NCI-H1436 (cell line): Measurements from ENCODE around the gene JPT1.
A peak's percentile ranks its signal among the peaks of the same experiment; 100 is the strongest.
"Not testable (repeated sequence)": the region's sequence is repeated elsewhere in the genome, so short reads cannot be mapped to it uniquely, and the experiment has no call there.

Experiments
- DNase-seq: peaks from one replicate; lab custom pipeline; 2025; lab: John Stamatoyannopoulos, UW

JPT1 gene

DNA sequence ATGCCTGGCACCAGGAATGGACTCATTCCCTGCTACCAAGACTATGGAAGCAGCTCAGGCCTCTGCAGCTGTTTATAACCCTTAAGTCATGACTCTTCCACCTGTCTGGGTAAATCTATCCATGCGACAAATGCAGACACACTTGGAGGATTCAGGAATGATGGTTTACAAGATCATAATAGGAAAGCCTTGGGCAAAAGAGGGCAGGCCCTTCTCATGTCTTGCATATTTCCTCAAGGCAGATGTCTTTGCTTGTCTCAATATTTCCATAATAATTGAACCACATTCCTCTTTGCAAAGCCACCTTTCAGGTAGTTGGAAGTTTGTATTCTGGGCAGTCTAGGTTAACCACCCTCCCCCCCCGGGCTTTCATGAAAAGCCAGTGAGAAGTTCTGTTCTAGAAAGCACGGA is 884 bp upstream of the JPT1 start:
- no peak for DNase-seq

DNA sequence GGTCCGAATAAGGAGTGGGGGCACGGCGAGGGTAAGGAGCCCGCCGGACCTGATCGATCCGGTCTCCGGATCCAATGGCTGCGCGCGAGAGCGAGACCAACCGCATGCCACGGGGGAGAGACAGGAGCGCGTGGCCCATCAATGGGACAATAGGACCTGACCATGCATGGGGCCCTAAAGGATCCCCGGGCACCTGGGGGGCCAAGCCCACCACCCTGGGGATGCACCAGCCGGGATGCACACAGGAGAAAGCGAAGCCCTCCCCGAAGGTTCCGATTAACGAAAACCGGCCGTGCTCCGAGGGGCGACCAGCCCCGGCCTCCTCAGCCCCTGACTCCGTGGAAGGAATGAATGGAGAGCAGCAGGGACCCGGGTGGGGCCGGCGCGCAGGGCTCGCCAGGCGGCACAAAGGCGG is 525 bp downstream of the JPT1 start:
- DNase-seq = peak; percentile 45

DNA sequence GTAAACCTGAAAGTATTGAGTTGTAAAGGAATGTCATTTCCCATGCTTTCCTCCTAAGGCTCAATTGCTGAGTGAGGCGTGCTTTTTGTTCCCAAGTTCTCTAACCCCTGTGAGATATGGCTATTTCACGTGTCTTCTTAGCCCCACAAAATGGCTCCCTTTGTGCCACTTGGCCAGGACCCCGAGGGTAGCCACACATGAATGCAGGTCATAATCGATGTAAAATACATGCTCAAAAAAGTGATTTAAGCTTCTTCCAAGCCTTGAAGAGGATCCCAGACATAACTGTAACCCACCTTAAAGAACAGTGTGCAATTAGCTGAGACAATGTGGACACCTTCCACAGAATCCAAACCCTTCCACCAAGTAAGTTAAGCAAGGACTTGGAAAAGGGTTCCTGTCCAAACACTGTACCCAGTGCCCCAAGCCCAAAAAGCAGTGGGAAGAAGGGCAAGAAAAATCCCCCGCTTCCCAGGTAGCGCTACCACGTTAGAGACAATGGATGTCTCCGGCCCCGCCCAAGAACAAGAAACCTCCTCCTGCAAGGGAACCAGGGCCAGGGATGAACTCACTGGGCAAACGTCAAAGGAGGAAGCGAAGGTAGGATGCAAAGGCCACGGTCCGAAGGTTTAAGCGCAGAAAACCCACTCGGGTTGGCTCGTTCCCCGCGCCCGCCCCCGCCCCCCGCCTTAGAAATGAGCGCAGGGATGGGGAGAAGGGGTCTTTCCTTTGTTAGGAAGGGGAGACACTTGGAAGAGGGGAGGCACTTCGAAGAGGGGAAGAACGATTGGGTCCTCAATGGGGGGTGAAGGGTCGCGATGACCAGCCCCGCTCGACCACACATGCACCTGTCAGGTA is 1.2 kb downstream of the JPT1 start:
- peak; percentile 54 for DNase-seq

DNA sequence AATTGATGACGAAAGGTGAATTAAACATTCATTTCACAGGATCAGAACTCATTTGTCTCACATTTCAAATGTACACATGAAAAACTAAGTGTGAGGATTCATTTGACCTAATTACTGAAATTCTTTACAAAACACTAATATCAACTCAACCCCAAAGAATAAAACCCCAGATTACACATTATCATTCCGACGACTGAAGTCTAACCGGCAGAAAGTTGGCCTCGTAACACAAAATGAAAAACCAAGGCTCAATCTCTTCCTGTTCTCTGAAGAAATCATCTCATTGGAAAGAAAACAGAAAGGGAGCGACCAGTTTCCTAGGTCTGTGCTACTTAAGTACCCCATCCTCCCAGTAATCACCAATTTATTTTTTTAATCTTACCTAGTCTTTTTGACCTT is 1.8 kb downstream of the JPT1 start:
- DNase-seq = no peak

DNA sequence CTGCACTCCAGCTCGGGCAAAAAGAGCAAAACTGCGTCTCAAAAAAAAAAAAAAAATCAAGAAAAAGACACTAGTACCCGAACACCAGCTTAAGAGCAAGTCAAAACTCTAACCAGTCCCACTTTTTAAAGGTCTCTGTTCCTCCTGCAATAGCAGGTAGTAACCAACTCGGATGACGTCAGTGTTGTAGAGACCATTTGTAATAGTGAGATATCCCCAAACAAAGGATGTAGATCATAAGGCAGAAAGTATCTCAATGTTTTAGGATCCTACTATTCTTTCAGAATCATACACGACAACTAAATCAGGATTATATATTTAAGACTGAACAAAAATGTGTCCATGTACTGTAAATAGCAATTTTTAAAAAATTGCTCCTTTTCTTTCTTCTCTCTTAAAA is 2.4 kb downstream of the JPT1 start:
- peak; percentile 4 for DNase-seq

DNA sequence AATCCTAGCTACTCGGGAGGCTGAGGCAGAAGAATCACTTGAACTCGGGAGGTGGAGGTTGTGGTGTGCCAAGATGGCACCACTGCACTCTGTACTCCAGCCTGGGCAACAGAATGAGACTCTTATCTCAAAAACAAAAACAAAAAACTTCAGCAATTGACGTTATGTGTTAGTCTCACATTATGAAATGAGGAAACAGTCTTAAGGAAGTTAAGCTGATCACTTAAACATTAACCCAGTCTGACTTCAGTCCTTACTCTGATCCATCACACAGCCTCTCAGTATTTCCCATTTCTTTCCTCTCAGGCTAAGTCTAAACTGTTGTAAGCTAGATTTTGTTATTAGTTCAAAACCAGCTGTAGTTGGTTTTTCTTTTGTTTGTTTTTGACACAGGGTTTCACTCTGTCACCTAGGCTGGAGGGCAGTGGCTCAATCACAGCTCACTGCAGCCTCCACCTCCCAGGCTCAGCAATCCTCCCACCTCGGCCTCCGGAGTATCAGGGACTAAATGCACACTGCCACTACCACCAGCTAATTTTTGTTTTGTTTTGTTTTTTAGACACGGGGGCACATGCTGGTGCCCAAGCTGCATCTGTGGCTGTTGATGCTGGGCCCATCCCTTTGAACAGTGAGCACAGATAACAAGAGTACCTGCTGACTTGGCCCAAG is 6.3 kb downstream of the JPT1 start:
- DNase-seq = no peak

DNA sequence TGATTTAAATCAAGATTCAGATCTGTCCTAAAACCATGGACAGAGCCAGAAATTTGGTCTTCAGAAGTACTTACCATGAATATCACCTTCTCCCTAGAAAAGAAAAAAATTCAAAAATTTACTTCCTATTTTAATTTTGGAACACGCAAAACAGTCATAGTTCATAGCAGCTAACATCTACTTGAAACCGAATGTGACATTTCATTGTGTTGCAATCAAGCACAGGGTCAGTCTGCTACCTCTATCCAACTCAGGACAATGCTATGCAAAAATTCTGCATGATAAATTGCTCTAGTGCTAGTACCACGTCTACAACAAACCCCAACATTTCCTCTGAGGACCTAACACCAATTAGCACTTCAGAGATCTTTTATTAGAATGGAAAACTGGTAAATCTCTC is 7.7 kb downstream of the JPT1 start:
- DNase-seq = no peak

DNA sequence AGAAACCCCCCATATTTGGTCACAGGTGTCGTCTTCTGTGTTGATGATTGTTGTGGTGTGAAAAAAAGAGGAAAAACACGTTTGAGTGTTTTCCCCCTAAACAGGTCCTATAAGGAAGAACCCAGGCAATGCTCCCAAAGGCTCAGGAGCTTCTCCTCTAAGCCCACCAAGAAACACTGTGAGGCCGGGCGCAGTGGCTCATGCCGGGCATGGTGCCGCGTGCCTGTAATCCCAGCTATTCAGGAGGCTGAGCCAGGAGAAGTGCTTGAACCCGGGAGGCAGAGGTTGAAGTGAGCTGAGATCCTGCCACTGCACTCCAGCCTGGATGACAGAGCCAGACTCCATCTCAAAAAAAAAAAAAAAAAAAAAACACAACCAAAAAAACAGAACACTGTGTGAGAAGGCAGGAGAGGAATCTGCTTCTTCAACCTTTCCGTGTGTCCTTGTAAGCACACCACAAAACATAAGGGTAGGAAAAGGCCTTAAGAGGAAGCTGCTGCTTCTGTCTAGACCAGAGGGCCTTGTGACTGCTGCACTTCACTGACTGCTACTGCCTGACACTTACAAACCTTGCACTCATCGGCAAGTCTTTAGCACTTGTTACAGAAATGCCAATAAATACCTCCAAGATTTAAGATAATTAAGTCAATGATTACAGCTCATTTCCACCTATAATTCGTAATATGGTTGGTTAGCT is 9.3 kb downstream of the JPT1 start:
- DNase-seq = no peak

DNA sequence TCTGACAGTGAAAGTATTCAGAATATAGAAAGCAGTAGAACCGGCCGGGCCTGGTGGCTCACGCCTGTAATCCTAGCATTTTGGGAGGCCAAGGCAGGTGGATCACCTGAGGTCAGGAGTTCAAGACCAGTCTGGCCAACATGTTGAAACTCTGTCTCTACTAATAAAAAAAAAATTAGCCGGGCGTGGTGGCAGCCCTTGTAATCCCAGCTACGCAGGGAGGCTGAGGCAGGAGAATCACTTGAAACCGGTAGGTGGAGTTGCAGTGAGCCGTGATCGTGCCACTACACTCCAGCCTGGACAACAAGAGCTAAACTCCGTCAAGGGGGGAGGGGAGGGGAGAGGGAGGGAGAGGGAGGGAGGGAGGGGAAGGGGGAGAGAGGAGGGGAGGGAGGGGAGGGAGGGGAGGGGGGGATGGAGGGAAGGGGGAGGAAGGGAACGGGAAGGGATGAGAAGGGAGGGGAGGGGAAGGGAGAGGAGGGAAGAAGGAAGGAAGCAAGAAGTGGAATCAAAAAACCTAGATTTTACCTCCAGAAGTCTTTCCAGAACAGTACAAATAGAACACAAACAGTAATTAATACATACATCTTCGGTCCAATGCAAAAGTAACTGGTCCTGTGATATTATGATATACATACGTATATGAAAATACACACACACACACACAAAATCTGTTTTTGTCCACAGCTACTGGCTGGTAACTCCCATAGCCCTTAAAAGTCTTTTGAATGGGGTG is 11.9 kb downstream of the JPT1 start:
- no peak for DNase-seq

DNA sequence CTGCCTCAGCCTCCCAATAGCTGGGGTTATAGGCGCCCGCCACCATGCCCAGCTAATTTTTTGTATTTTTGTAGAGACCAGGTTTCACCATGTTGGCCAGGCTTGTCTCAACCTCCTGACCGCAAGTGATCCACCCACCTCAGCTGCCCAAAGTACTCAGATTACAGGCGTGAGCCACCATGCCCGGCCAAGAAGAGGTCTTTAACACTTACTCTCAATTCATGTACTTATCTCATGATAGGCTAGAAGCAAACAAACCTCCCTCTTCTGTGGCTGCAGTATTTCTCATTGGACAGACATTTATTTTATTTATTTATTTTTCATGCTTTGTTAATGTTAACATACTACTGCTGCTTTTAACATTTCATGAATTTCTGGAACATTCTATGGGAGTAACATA is 15.8 kb downstream of the JPT1 start:
- no peak for DNase-seq

DNA sequence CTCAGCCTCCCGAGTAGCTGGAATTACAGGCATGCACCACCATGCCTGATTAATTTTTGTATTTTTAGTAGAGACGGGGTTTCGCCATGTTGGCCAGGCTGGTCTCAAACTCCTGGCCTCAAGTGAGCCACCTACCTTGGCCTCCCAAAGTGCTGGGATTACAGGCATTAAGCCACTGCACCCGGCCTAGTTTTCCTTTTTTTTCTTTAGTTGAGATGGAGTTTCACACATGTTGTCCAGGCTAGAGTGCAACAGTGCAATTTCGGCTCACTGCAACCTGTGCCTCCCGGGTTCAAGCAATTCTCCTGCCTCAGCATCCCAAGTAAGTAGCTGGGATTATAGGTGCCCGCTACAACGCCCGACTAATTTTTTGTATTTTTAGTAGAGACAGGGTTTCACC is 16.6 kb downstream of the JPT1 start:
- DNase-seq = not testable (repeated sequence)

DNA sequence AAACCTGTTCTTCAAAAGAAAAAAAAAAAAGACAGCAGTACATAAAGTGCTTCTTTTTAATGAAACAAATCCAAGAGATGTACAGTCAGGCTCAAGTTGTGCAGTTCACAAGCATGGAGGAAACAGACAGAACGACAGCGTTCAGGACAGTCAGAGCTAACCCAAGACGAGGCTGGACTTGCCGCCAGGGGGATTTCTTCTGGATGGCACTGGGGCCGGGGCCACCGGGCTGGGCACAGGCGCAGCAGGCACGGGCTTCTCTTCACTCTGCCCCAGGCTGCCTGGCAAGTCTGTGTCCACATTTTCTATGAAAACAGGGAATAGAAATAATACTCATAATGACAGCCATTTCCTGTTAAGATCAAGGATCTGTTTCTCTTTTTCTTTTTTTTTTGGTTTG is 18.4 kb downstream of the JPT1 start:
- no peak for DNase-seq

DNA sequence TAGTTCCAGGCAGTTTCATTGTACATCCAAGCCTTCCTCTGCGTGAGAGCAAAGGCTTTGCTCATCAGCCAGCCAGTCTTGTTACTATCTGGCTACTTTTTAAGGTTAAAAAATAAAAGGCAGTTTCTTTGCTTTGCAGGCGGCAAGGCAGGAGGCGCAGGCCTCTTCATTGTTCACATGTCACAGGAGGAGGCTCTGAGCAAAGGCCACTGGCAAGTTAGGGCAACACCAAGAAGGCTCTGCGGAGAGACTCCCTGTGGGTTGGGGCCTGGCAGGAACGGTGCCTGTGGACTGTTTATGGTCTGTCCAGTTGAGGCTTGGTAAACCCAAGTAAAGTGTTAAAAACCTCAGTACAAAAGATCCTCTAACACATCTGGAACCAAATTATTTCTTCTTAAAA is 18.9 kb downstream of the JPT1 start:
- DNase-seq = no peak

DNA sequence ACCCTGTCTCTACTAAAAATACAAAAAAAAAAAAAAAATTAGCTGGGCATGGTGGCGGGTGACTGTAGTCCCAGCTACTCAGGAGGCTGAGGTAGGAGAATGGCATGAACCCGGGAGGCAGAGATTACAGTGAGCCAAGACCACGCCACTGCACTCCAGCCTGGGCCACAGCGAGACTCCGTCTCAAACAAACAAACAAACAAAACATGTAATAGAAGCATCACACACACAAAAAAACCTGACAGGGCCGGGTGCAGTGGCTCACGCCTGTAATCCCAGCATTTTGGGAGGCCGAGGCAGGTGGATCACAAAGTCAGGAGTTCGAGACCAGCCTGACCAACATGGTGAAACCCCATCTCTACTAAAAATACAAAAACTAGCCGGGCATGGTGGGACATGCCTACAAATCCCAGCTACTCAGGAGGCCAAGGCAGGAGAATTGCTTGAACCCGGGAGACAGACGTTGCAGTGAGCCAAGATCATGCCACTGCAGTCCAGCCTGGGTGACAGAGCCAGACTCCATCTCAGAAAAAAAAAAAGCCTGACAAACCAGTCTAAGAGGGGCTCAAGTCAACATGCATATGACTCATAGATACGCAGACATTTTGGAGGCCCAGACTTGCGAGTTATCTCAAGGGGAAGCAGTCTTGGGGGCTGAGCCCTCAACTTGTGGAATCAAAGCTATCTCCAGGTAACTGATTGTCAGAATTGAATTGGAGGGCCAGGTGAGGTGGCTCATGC is 20.5 kb downstream of the JPT1 start:
- DNase-seq = not testable (repeated sequence)

DNA sequence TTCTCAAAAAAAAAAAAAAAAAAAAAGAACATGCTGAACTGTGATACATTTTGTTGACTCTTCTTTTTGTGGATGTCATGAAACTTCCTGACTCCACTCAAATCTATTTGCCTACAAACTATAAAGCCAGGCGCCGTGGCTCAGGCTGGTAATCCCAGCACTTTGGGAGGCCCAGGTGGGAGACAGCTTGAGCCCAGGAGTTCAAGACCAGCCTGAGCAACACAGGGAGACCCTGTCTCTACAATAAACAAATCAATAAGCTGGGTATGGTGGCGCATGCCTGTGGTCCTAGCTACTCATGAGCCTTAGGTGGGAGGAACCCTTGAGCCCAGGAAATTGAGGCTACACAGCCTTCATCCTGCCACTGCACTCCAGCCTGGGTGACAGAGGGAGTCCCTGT is 21.3 kb downstream of the JPT1 start:
- DNase-seq = no peak

DNA sequence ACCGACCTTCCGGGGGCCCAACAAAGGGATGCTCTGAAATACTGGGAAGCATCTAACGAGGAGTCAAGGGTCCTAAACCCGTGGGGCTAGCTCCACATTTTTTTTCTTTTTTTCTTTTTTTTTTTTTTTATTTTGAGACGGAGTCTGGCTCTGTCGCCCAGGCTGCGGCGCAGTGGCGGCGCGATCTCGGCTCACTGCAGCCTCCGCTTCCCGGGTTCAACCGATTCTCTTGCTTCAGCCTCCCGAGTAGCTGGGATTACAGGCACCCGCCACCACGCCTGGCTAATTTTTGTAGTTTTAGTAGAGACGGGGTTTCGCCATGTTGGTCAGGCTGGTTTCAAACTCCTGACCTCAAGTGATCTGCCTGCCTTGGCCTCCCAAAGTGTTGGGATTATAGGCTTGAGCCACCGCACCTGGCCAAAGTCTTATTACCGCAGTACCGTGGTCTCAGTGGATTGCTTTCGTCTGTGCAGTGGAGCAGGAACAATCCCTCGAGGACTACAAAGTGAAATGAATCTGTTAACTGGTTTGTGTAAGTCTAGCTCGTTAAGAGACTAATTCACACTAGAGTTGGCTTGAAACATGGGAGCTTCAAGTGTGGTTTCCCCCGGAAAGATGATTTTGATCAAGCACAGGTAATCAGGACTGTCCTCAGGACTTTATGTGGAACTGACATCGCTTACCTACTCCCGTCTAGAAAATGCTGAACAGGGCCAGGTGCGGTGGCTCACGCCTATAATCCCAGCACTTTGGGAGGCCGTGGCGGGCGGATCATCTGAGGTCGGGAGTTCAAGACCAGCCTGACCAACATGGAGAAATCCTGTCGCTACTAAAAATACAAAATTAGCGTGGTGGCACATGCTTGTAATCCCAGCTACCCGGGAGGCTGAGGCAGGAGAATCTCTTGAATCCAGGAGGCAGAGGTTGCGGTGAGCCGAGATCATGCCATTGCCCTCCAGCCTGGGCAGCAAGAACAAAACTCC is 22.0 kb downstream of the JPT1 start:
- peak; percentile 28 for DNase-seq

DNA sequence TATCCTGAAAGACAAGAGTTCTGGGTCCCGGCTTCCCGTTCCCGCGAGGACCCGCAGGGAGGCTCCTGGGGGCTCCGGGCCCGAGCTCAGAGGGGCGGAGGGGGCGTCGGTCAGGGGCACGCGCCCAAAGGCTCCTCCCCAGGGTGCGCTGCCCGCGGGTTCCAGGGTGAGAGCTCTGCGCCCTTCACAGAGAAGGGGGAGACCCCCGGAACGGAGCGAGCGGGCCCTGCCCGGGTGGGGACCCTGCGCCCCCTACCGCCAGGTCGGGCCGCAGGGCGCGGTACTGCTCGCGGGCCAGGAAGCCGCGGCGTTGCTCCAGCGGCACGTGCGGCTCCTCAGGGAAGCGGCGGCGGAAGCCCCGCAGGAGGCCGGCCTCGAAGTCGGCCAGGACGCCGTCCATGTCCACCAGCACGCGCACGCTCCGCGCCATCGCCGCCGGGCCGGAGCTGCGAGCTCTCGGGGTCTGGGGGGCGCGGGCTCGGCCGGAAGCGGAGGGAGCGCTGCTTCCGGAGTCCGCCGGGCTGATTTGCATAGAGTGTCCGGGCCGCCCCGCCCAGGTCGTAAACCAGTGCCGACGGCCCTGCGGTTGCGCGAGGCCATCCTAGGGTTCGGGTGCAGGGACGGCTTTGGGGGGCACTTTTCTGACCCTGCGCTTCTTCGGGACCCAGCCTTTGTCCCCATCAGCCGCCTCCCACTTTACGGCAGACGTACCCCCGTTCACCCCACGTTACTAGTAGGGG is 22.9 kb downstream of the JPT1 start, which contains the start of gene NT5C:
Gene NT5C, minus strand, starts transcription at position 465 of the 740 bp plus-strand sequence. Its CDS starts 35 bp downstream, at position 430.
- DNase-seq = peak; percentile 75

DNA sequence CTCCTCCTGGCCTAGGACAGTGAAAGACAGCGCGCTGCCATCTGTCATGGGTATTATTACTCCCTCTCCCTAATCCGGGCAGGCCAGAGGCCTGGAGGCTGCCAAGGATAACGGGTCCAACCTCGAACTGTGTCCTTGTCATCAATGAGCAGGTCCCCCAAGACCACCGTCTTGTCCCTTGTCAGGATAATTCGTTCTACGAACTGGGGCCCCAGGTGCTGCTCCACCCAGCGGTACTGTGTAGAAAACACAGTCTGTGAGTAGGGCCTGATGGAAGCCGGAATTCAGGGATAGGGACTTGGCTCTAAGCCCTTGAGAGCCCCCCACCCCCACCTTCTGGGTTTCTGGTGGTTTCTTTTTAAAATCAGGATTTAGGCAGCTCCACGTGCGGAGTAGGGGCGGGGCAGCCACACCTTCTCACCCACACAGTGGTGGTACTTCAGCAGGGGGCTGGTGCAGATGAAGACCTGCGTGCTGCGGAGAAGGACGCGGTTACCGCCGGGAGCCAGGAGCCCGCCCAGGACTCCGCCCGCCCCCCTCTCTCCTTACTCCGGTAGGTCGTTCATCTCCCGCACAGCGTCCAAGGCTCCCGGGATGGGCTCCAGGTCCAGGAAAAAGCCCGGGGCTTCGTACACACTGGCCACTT is 23.6 kb downstream of the JPT1 start:
- peak; percentile 65 for DNase-seq

DNA sequence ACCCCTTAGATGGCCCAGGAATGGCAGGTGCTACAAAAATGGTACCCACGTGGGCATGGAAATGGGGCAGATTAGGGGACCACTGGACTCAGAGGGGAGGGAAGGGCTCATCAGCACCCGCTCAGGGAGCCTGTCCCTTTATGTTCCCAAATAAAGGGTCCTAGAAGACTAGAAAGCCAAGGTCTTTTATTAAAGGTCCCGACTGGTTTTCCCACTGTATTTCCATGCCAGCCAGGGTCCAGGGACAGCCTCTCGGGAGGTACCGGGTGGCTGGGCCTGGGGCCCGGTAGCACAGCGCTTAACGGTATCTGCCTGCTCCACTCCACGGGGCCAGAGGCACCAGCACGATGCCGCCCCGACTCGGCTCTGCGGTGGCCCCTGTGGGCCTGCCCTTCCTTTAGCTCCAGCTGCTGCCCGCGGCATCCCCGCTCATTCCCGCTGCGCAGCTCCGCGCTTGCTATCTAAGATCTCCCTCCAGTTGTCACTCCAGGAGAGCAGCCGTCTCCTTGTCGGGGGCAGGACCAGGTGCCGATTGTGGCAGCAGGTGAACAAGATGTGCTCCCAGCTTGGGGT is 24.2 kb downstream of the JPT1 start:
- DNase-seq = no peak
